LNCaP clone FGC (cell line): ENCODE data around the gene ASTN1.

Experiments
- DNase-seq: peaks from one replicate; pipeline ENCODE4 v3.0.0-alpha.2; 2011; ENCODE audit warnings: low read depth
- H3K4me3 ChIP-seq: 2 replicates; pipeline ENCODE4 v1.5.1; 2011; ENCODE audit warnings: mild to moderate bottlenecking, low read depth, low read length, control low read depth
- CTCF ChIP-seq: IDR thresholded peaks from 2 replicates; pipeline ENCODE4 v1.5.1; 2012; ENCODE audit warnings: mild to moderate bottlenecking; ENCODE audit not compliant: control insufficient read depth, insufficient read depth; ENCODE audit errors: extremely low read depth

ASTN1 gene

GRCh38 chr1:177067752-177068410 is 96.6 kb downstream of the ASTN1 start:
- H3K4me3 ChIP-seq: no peak overlapping the region
- TF ChIP-seq CTCF: no peak
- no peak for DNase-seq

GRCh38 chr1:177065430-177065829 is 99.1 kb downstream of the ASTN1 start:
- TF ChIP-seq CTCF: no peak
- no peak for DNase-seq
- H3K4me3 ChIP-seq: no peak overlapping the region

GRCh38 chr1:177063648-177064047 is 100.9 kb downstream of the ASTN1 start:
- no peak overlapping the region for H3K4me3 ChIP-seq
- DNase-seq: no peak
- no peak for TF ChIP-seq CTCF

GRCh38 chr1:177054542-177054941 is 110.0 kb downstream of the ASTN1 start:
- DNase-seq: no peak
- TF ChIP-seq CTCF: no peak
- no peak overlapping the region for H3K4me3 ChIP-seq

GRCh38 chr1:177053648-177054047 is 110.9 kb downstream of the ASTN1 start:
- no peak overlapping the region for H3K4me3 ChIP-seq
- no peak for DNase-seq
- TF ChIP-seq CTCF: no peak

- no peak for DNase-seq
- H3K4me3 ChIP-seq: no peak overlapping the region
- no peak for TF ChIP-seq CTCF
These were observed 116.0 kb downstream of the ASTN1 start for GRCh38 chr1:177048314-177049069.
